ENCODE results near the gene PAPPA2. TPM values are rescaled to one million over a fixed set of nuclear protein-coding genes. Genes with fewer than 3 reads are reported as not detected.

Gene PAPPA2
- total RNA-seq, 1 experiment from 2014 or later = 0.06 TPM

DNA sequence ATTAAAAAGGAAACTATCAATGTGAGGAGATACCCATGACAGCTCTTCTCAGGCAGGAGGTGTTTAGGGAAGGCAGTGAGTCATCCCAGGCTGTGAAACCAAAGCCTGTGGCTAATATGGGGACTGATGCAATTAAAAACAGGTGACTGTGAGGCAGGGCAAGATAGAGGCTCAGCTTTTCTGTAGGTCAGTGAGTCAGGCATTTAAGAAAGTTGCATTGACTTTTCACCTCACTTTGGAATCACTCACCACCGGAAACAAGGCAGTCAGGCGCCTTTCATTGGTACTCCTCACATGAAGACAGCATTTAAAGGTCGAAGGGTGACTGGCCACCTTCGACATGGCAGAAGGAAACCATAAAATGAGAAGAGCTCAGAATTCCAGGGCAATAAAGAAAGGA lies 54.5 kb downstream of the PAPPA2 start:
- Histone ChIP-seq H3K27ac (ENCODE audit: low read depth, low read length, poor library complexity, severe bottlenecking) (no peak overlapping the region), H3K36me3 (ENCODE audit: insufficient read depth, low read length, poor library complexity, severe bottlenecking) (no peaks in the 10 kb centered on the region), H3K27me3 (replicated peaks; ENCODE audit: insufficient read depth, low read depth, low read length, poor library complexity) (no peaks in the 10 kb centered on the region), H3K4me1 (ENCODE audit: insufficient read depth, low read length, poor library complexity, severe bottlenecking) (no peaks in the 10 kb centered on the region), H3K9me3 (ENCODE audit: low read depth, low read length, poor library complexity, severe bottlenecking) (no peaks in the 10 kb centered on the region), H3K4me3 (ENCODE audit: low read depth, low read length, poor library complexity, severe bottlenecking) (no peak overlapping the region)
- TF ChIP-seq, protein P1, sequence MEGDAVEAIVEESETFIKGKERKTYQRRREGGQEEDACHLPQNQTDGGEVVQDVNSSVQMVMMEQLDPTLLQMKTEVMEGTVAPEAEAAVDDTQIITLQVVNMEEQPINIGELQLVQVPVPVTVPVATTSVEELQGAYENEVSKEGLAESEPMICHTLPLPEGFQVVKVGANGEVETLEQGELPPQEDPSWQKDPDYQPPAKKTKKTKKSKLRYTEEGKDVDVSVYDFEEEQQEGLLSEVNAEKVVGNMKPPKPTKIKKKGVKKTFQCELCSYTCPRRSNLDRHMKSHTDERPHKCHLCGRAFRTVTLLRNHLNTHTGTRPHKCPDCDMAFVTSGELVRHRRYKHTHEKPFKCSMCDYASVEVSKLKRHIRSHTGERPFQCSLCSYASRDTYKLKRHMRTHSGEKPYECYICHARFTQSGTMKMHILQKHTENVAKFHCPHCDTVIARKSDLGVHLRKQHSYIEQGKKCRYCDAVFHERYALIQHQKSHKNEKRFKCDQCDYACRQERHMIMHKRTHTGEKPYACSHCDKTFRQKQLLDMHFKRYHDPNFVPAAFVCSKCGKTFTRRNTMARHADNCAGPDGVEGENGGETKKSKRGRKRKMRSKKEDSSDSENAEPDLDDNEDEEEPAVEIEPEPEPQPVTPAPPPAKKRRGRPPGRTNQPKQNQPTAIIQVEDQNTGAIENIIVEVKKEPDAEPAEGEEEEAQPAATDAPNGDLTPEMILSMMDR (conservative IDR thresholded peaks at IDR 0.05; ENCODE audit: low read depth, low read length) = no peak
- no peak for TF ChIP-seq EZH2 (IDR thresholded peaks at IDR 0.05; ENCODE audit: borderline replicate concordance, low read depth, low read length, poor library complexity, severe bottlenecking)
- BruUV-seq (replicated peaks) = no TSS peak
- no peak for DNase-seq (ENCODE audit: low spot score)
- ChIA-PET CTCF (no interaction called here), POLR2A (ENCODE audit: low non-redundant PET) (no interaction called here)
- intact Hi-C loops (cut with micrococcal nuclease; ENCODE audit: unreplicated experiment) = no loop called here

DNA sequence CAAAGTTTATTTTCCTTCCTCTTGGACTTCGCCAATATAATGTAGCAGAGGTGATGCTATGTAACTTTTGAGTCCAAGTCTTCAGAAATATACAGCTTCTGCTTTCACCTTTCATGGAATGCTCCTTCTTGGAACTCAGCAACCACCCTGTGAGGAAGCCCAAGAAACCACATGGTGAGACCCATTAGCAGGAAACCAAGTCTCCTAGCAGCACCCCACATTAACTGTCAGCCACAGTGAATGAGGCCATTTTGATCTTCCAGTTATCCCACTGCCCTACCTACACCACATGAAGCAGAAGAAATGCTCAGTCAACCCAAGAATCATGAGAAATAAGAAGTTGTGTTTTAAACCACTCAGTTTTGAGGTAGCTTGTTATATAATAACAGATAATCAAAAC lies 58.2 kb downstream of the PAPPA2 start:
- POLR2A ChIA-PET (ENCODE audit: low non-redundant PET) = no interaction called here
- Histone ChIP-seq H3K27ac (ENCODE audit: low read depth, low read length, poor library complexity, severe bottlenecking) (no peak overlapping the region), H3K9me3 (ENCODE audit: low read depth, low read length, poor library complexity, severe bottlenecking) (no peaks in the 10 kb centered on the region), H3K27me3 (replicated peaks; ENCODE audit: insufficient read depth, low read depth, low read length, poor library complexity) (no peaks in the 10 kb centered on the region), H3K4me3 (ENCODE audit: low read depth, low read length, poor library complexity, severe bottlenecking) (no peak overlapping the region), H3K4me1 (ENCODE audit: insufficient read depth, low read length, poor library complexity, severe bottlenecking) (no peaks in the 10 kb centered on the region), H3K36me3 (ENCODE audit: insufficient read depth, low read length, poor library complexity, severe bottlenecking) (no peaks in the 10 kb centered on the region)
- no peak for DNase-seq (ENCODE audit: low spot score)
- CTCF ChIA-PET = no interaction called here
- BruUV-seq (replicated peaks) = no TSS peak
- TF ChIP-seq EZH2 (IDR thresholded peaks at IDR 0.05; ENCODE audit: borderline replicate concordance, low read depth, low read length, poor library complexity, severe bottlenecking) = no peak
- TF ChIP-seq, protein P1 (conservative IDR thresholded peaks at IDR 0.05; ENCODE audit: low read depth, low read length) = no peak
- intact Hi-C loops (cut with micrococcal nuclease; ENCODE audit: unreplicated experiment) = no loop called here

DNA sequence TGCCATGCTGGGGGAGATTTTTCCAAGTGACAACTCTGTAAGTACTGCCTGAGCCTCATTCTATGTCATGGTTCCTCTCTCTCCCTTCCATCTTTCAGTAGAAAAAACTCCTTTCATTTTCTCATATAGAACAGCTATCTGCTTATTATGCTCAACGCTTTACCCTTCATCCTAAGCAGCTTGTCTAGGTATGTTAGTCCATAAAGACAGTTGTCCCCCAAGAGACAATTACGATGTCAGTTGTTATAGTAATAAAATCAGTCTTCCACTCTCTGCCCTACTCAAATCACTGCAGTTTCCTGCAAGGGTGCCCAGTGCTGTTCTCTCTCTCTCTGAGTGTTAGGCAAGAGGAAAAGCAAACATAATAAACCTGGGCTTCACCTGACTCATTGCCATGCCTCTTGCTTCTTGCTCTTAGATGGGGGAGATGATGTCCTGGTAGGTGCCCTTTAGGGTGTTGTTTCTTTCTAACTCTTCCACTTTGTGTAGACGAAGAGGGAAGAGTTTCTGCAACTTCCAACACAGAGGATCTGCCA lies 59.4 kb downstream of the PAPPA2 start:
- no peaks in the 10 kb centered on the region for H3K4me1 ChIP-seq (ENCODE audit: insufficient read depth, low read length, poor library complexity, severe bottlenecking)
- TF ChIP-seq, protein P1 (conservative IDR thresholded peaks at IDR 0.05; ENCODE audit: low read depth, low read length) = no peak
- no peak for TF ChIP-seq EZH2 (IDR thresholded peaks at IDR 0.05; ENCODE audit: borderline replicate concordance, low read depth, low read length, poor library complexity, severe bottlenecking)
- intact Hi-C loops (cut with micrococcal nuclease; ENCODE audit: unreplicated experiment) = no loop called here
- ChIA-PET CTCF (no interaction called here), POLR2A (ENCODE audit: low non-redundant PET) (no interaction called here)
- BruUV-seq (replicated peaks) = no TSS peak
- H3K36me3 ChIP-seq (ENCODE audit: insufficient read depth, low read length, poor library complexity, severe bottlenecking) = no peaks in the 10 kb centered on the region
- no peak overlapping the region for H3K27ac ChIP-seq (ENCODE audit: low read depth, low read length, poor library complexity, severe bottlenecking)
- H3K27me3 ChIP-seq (replicated peaks; ENCODE audit: insufficient read depth, low read depth, low read length, poor library complexity) = no peaks in the 10 kb centered on the region
- H3K9me3 ChIP-seq (ENCODE audit: low read depth, low read length, poor library complexity, severe bottlenecking) = no peaks in the 10 kb centered on the region
- H3K4me3 ChIP-seq (ENCODE audit: low read depth, low read length, poor library complexity, severe bottlenecking) = no peak overlapping the region
- DNase-seq (ENCODE audit: low spot score) = no peak
